Calu3 (cell line): Measurements from ENCODE around the gene CACNG7. TPM values are rescaled to one million over a fixed set of nuclear protein-coding genes. Genes with fewer than 3 reads are reported as not detected.

Experiments
- BruUV-seq: library from RNA; stranded (reverse); fragments of 400-500 nt; replicated peaks from 2 replicates; lab custom pipeline; 2021; lab: Mats Ljungman, UMichigan
- CTCF ChIA-PET: fragments of 300-600 bp; sonication (Branson Sonifier 250); formaldehyde crosslinking; loops from one replicate; lab custom pipeline; 2022; ENCODE audit warnings: antibody characterized with exemption; lab: Charles Lee
- DNase-seq: peaks from one replicate; pipeline ENCODE4 v3.0.0; 2022
- H3K27ac Mint-ChIP-seq: one replicate; pipeline ENCODE4 v1.8.0; 2022; ENCODE audit warnings: mixed read lengths; ENCODE audit not compliant: unreplicated experiment
- H3K27me3 Mint-ChIP-seq: one replicate; pipeline ENCODE4 v1.8.0; 2022; ENCODE audit warnings: mixed read lengths; ENCODE audit not compliant: unreplicated experiment
- H3K36me3 Mint-ChIP-seq: one replicate; pipeline ENCODE4 v1.8.0; 2022; ENCODE audit warnings: mild to moderate bottlenecking, moderate library complexity, mixed read lengths; ENCODE audit not compliant: insufficient read depth, unreplicated experiment
- H3K4me1 Mint-ChIP-seq: one replicate; pipeline ENCODE4 v1.8.0; 2022; ENCODE audit warnings: mild to moderate bottlenecking, low read depth, mixed read lengths; ENCODE audit not compliant: unreplicated experiment
- H3K4me3 Mint-ChIP-seq: one replicate; pipeline ENCODE4 v1.8.0; 2022; ENCODE audit warnings: mild to moderate bottlenecking, low read depth, moderate library complexity, mixed read lengths; ENCODE audit not compliant: unreplicated experiment
- H3K9me3 Mint-ChIP-seq: one replicate; pipeline ENCODE4 v1.8.0; 2022; ENCODE audit warnings: low read depth, mixed read lengths; ENCODE audit not compliant: unreplicated experiment
- intact Hi-C: fragments of 100-400 bp; cut with micrococcal nuclease; formaldehyde crosslinking; loops from one replicate; pipeline ENCODE4 v1.10.0; 2022; ENCODE audit not compliant: unreplicated experiment
- total RNA-seq: library from RNA; stranded (reverse); gene quantifications from 2 replicates; pipeline ENCODE4 v1.2.3, GENCODE V29; 2022
- TF ChIP-seq, protein P1 (sequence below): fragments of 200-600 bp; IDR thresholded peaks from one replicate; pipeline ENCODE4 v1.8.0; 2022; ENCODE audit warnings: antibody characterized with exemption; ENCODE audit not compliant: unreplicated experiment

Gene CACNG7
- total RNA-seq, 1 experiment from 2014 or later = not detected

DNA sequence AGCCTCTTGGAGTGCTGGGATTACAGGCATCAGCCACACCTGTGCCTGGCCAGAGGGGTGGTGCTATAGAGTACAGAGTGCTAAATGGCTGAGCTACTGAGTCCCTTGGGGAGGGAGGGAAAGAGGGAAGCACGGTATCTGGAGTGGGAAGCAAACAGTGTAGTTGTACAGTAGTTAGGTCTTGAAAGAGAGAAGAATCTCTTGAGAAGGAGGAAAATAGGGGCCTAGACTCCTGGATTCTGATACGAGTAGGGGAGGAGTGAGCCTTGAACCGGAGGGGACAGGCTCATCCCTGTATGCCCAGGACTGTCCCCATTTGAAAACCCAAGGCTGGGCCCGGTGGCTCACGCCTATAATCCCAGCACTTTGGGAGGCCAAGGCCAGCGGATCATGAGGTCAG is 36.3 kb upstream of the CACNG7 start:
- DNase-seq = no peak
- peak overlapping the region; percentile 78 for H3K27ac Mint-ChIP-seq
- TF ChIP-seq, protein P1, sequence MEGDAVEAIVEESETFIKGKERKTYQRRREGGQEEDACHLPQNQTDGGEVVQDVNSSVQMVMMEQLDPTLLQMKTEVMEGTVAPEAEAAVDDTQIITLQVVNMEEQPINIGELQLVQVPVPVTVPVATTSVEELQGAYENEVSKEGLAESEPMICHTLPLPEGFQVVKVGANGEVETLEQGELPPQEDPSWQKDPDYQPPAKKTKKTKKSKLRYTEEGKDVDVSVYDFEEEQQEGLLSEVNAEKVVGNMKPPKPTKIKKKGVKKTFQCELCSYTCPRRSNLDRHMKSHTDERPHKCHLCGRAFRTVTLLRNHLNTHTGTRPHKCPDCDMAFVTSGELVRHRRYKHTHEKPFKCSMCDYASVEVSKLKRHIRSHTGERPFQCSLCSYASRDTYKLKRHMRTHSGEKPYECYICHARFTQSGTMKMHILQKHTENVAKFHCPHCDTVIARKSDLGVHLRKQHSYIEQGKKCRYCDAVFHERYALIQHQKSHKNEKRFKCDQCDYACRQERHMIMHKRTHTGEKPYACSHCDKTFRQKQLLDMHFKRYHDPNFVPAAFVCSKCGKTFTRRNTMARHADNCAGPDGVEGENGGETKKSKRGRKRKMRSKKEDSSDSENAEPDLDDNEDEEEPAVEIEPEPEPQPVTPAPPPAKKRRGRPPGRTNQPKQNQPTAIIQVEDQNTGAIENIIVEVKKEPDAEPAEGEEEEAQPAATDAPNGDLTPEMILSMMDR = no peak
- CTCF ChIA-PET = no interaction called here
- no TSS peak for BruUV-seq
- H3K4me1 Mint-ChIP-seq = peaks cover 57% of the 10 kb centered on the region
- H3K4me3 Mint-ChIP-seq = peak overlapping the region; percentile 74
- no peaks in the 10 kb centered on the region for H3K9me3 Mint-ChIP-seq
- H3K36me3 Mint-ChIP-seq = peaks cover 100% of the 10 kb centered on the region
- intact Hi-C loops = no loop called here
- H3K27me3 Mint-ChIP-seq = no peaks in the 10 kb centered on the region

DNA sequence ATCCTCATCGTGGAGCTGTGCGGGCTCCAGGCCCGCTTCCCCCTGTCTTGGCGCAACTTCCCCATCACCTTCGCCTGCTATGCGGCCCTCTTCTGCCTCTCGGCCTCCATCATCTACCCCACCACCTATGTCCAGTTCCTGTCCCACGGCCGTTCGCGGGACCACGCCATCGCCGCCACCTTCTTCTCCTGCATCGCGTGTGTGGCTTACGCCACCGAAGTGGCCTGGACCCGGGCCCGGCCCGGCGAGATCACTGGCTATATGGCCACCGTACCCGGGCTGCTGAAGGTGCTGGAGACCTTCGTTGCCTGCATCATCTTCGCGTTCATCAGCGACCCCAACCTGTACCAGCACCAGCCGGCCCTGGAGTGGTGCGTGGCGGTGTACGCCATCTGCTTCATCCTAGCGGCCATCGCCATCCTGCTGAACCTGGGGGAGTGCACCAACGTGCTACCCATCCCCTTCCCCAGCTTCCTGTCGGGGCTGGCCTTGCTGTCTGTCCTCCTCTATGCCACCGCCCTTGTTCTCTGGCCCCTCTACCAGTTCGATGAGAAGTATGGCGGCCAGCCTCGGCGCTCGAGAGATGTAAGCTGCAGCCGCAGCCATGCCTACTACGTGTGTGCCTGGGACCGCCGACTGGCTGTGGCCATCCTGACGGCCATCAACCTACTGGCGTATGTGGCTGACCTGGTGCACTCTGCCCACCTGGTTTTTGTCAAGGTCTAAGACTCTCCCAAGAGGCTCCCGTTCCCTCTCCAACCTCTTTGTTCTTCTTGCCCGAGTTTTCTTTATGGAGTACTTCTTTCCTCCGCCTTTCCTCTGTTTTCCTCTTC is 35.1 kb upstream of the CACNG7 start:
- H3K9me3 Mint-ChIP-seq = no peaks in the 10 kb centered on the region
- CTCF ChIA-PET = no interaction called here

DNA sequence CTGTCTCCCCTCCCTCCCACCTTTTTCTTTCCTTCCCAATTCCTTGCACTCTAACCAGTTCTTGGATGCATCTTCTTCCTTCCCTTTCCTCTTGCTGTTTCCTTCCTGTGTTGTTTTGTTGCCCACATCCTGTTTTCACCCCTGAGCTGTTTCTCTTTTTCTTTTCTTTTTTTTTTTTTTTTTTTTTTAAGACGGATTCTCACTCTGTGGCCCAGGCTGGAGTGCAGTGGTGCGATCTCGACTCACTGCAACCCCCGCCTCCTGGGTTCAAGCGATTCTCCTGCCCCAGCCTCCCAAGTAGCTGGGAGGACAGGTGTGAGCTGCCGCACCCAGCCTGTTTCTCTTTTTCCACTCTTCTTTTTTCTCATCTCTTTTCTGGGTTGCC is 34.5 kb upstream of the CACNG7 start:
- Mint-ChIP-seq H3K27me3 (no peaks in the 10 kb centered on the region), H3K4me1 (peaks cover 57% of the 10 kb centered on the region), H3K9me3 (no peaks in the 10 kb centered on the region), H3K36me3 (peaks cover 82% of the 10 kb centered on the region), H3K27ac (peak overlapping the region; percentile 78), H3K4me3 (peak overlapping the region; percentile 43)
- no peak for DNase-seq
- TF ChIP-seq, protein P1 = no peak
- intact Hi-C loops = no loop called here
- BruUV-seq = no TSS peak
- CTCF ChIA-PET = no interaction called here

More for the DNA sequence above, 35.1 kb upstream of the CACNG7 start:
- H3K4me1 Mint-ChIP-seq = peaks cover 57% of the 10 kb centered on the region
- peaks cover 88% of the 10 kb centered on the region for H3K36me3 Mint-ChIP-seq
- peak; percentile 10 for DNase-seq
- H3K4me3 Mint-ChIP-seq = peak overlapping the region; percentile 43
- H3K27ac Mint-ChIP-seq = peak overlapping the region; percentile 78
- BruUV-seq = no TSS peak
- intact Hi-C loops = no loop called here
- TF ChIP-seq, protein P1 = no peak
- no peaks in the 10 kb centered on the region for H3K27me3 Mint-ChIP-seq

DNA sequence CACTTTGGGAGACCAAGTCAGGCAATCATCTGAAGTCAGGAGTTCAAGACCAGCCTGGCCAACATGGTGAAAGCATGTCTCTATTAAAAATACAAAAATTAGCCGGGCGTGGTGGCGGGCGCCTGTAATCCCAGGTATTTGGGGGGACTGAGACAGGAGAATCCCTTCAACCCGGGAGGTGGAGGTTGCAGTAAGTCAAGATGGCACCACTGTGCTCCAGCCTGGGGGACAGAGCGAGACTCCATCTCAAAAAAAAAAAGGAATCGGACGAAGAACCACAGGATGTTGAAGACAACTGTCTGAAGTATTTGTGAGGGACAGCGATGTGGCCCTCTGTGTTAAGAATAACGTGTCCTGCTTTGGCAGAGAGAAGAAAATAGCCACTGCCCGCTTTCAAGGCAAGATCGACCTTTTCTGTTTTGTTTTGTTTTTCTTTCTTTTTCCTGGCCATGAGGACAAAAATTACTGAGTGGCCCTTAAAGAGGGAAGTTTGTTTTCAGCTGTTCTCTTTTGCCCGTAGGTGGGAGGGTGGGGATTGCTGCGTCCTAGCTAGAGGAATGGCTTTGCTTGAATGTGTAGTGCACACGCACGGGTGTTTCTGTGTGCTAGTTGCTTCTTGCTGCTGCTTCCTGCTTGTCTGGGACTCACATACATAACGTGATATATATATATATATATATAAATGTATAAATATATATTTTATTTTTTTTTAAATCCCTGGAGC is 33.3 kb upstream of the CACNG7 start:
- intact Hi-C loops = no loop called here
- Mint-ChIP-seq H3K9me3 (no peaks in the 10 kb centered on the region), H3K27ac (peak overlapping the region; percentile 89), H3K27me3 (no peaks in the 10 kb centered on the region), H3K36me3 (peaks cover 71% of the 10 kb centered on the region), H3K4me1 (peaks cover 51% of the 10 kb centered on the region), H3K4me3 (no peak overlapping the region)
- BruUV-seq = TSS peak; percentile 36
- DNase-seq = no peak
- CTCF ChIA-PET = no interaction called here
- TF ChIP-seq, protein P1 = no peak
